K562 (cell line): ENCODE data around the gene TINCR.

Experiments used
- RFX5 ChIP-seq: IDR thresholded peaks from 2 replicates; pipeline ENCODE4 v1.6.1; 2011; ENCODE audit warnings: low read depth, mild to moderate bottlenecking, improper control_type of control experiment, low read length
- ZBTB40 ChIP-seq, 2 experiments: fragments of 450-650 bp in 1 of 2; sonication (generic) in 1 of 2; formaldehyde crosslinking in 1 of 2; IDR thresholded peaks; 2 replicates each; pipeline versions ENCODE4 v1.7.1 to v1.9.0; 2016 to 2022; ENCODE audit warnings: inconsistent platforms in 1 of 2, mild to moderate bottlenecking in 1 of 2, missing genetic modification reagents in 1 of 2

DNA sequence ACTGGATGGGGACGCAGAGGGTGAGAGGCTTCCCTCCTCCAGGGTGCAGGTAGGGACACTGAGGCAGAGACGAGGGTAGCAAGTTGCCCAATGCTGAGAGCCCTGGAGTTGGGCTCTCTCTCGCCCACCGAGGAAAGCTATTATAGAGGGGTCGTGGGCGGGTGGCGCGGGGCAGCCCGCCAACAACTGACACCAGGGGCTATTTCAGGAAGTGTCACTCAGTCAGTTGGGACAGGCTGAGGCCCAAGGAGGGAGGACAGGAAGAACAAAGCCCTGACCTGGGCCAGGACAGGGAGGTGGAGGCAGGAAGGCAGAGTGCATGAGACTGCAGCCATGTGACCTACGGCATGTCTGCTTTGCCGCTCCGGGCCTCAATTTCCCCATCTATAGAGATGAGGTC is 29.9 kb downstream of the TINCR start:
- TF ChIP-seq RFX5 (no peak), ZBTB40 (IDR thresholded peaks at IDR 0.05) (no peak), ZBTB40 (CRISPR knock-in tag; IDR thresholded peaks at IDR 0.05) (no peak)
